ENCODE measurements around the gene ZNF117. TPM values are rescaled to one million over a fixed set of nuclear protein-coding genes. Genes with fewer than 3 reads are reported as not detected.

The ZNF117 gene
- total and polyA plus RNA-seq, 2 donors (not counting 3 experiments of a cell fraction or from before 2014, with no cell fraction given), result 5.9 to 12.6 TPM

DNA sequence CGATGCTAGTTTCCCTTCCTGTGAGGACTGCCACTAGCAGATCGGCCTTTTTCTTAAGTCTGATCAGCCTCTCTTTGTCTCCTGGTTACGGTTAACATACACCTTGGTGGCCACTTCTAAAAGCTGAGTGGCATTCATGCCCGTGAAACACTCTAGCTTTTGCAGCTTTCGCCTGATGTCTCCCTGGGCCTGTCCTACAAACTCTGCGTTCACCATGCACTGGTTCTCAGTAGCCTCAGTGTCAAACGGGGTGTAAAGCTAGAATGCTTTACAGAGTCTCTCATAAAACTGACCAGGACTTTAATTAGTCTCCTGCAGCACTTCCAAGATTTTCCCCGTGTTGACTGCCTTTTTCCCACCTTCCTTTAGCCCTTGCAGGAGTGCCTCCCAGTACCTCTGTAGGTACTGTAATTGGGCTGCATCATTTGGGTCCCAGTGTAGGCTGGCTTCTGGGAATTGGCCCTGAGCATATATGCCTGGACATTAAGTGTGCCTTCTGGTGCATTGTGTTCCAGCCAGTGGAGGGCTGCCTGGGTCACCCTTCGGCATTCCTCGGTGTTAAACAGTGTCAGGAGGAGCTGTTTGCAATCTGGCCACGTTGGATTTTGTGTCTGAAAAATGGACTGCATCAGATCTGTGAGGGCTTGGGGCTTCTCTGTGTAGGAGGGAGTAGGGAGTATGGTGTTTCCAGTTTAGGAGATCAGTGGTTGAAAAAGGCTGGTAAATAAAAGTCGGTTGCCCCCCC lies 6.5 kb upstream of the ZNF117 start:
- FAIRE-seq, result no peak
- H3K4me1 ChIP-seq (ENCODE audit: control insufficient read depth, extremely low read depth, insufficient read depth, low read length), result peaks cover 9% of the 10 kb centered on the region
- H3K9me3 ChIP-seq (replicated peaks; ENCODE audit: control insufficient read depth, insufficient read depth, low read length), result peaks cover 12% of the 10 kb centered on the region
- TF ChIP-seq MYC (IDR thresholded peaks at IDR 0.05; ENCODE audit: low read depth, low read length) (no peak), POLR2A (IDR thresholded peaks at IDR 0.05; ENCODE audit: low read depth, low read length) (no peak), JUN (IDR thresholded peaks at IDR 0.05; ENCODE audit: borderline replicate concordance, insufficient read depth, insufficient read length, low read depth) (no peak), MAX (IDR thresholded peaks at IDR 0.05; ENCODE audit: insufficient read depth, insufficient read length) (no peak), GATA2 (IDR thresholded peaks at IDR 0.05; ENCODE audit: insufficient read depth, insufficient read length, low read depth, low read length) (no peak), EZH2 (IDR thresholded peaks at IDR 0.05; ENCODE audit: borderline replicate concordance, low read depth, low read length, severe bottlenecking) (no peak), FOS (IDR thresholded peaks at IDR 0.05; ENCODE audit: borderline replicate concordance, insufficient read depth, low read length) (no peak), POLR2AphosphoS5 (IDR thresholded peaks at IDR 0.05; ENCODE audit: insufficient read depth, low read depth, low read length) (no peak)
- TF ChIP-seq, protein P1, sequence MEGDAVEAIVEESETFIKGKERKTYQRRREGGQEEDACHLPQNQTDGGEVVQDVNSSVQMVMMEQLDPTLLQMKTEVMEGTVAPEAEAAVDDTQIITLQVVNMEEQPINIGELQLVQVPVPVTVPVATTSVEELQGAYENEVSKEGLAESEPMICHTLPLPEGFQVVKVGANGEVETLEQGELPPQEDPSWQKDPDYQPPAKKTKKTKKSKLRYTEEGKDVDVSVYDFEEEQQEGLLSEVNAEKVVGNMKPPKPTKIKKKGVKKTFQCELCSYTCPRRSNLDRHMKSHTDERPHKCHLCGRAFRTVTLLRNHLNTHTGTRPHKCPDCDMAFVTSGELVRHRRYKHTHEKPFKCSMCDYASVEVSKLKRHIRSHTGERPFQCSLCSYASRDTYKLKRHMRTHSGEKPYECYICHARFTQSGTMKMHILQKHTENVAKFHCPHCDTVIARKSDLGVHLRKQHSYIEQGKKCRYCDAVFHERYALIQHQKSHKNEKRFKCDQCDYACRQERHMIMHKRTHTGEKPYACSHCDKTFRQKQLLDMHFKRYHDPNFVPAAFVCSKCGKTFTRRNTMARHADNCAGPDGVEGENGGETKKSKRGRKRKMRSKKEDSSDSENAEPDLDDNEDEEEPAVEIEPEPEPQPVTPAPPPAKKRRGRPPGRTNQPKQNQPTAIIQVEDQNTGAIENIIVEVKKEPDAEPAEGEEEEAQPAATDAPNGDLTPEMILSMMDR (IDR thresholded peaks at IDR 0.05; ENCODE audit: extremely low read depth in 1 of 2, insufficient read depth in 1 of 2, low read depth in 1 of 2, low read length in 2 of 2), result no peak
- ChIA-PET CTCF (no interaction called here), POLR2A (no interaction called here)
- no TSS peak for BruUV-seq (replicated peaks)
- no peak overlapping the region for H3K4me3 ChIP-seq (replicated peaks in 1 of 3; ENCODE audit: insufficient read depth in 1 of 3, low read depth in 1 of 3, low read length in 3 of 3)
- H3K4me2 ChIP-seq (ENCODE audit: insufficient read depth, low read length), result no peak overlapping the region
- no peaks in the 10 kb centered on the region for H3K36me3 ChIP-seq (ENCODE audit: control insufficient read depth in 2 of 2, extremely low read depth in 1 of 2, insufficient read depth in 2 of 2, low read length in 2 of 2)
- H3K27me3 ChIP-seq (ENCODE audit: control insufficient read depth in 2 of 2, insufficient read depth in 2 of 2, low read length in 2 of 2), result no peaks in the 10 kb centered on the region
- no peaks in the 10 kb centered on the region for H4K20me1 ChIP-seq (replicated peaks; ENCODE audit: control insufficient read depth, extremely low read depth, insufficient read depth, low read length)
- no peaks in the 10 kb centered on the region for H3K9me1 ChIP-seq (replicated peaks; ENCODE audit: control insufficient read depth, extremely low read depth, insufficient read depth, low read length)
- no peak overlapping the region for H2AFZ ChIP-seq (ENCODE audit: low read depth, low read length)
- intact Hi-C loops (cut with micrococcal nuclease), result no loop called here
- dilution Hi-C loops (cut with MboI; ENCODE audit: extremely low pct_ligation_motif_present, low sequenced_read_pairs), result no loop called here
- no peak for DNase-seq (ENCODE audit: low read depth, low spot score)
- no peak overlapping the region for H3K9ac ChIP-seq (replicated peaks; ENCODE audit: extremely low read depth, insufficient read depth, low read length)
- peaks cover 11% of the 10 kb centered on the region for H3K79me2 ChIP-seq (ENCODE audit: control insufficient read depth, insufficient read depth, low read length)
- no peak overlapping the region for H3K27ac ChIP-seq (ENCODE audit: insufficient read depth, low read depth, low read length)
